ENCODE data around the gene PNP. TPM values are rescaled to one million over a fixed set of nuclear protein-coding genes. Genes with fewer than 3 reads are reported as not detected.
A peak's percentile ranks its signal among the peaks of the same experiment; 100 is the strongest.

The PNP gene
- total and polyA plus RNA-seq, 10 of the 15 experiments (the other 5 are each of a cell fraction or from before 2014, with no cell fraction given) = 103 to 215 (median 138) TPM

- ATAC-seq = no peak; the same call in 1 of the 3 replicates
- intact Hi-C loops (cut with micrococcal nuclease; ENCODE audit: unreplicated experiment) = no loop called here
- ChIA-PET CTCF (interaction anchor here (1.0 to 3.2 kb wide), 4 partner anchors 7 to 53 kb away, joined by 4 to 10 read pairs (median 4); partner anchors contain the start of gene PIP4P1), RAD21 (ENCODE audit: unreplicated experiment) (interaction anchor here (2.4 kb wide), 1 partner anchor 20 kb away, joined by 20 read pairs; no protein-coding TSS in a partner anchor), SMC1A (ENCODE audit: uncharacterized antibody, unreplicated experiment) (interaction anchor here (1.1 kb wide), 1 partner anchor 13 kb away, joined by 3 read pairs; no protein-coding TSS in a partner anchor), POLR2A (interaction anchor here (1.8 to 4.3 kb wide), 2 partner anchors 20 to 23 kb away, joined by 10 to 28 read pairs; no protein-coding TSS in a partner anchor)
- H3K4me3 ChIP-seq = peak overlapping the region; percentile 85
- H3K79me2 ChIP-seq (ENCODE audit: control insufficient read depth, insufficient read depth, low read length) = peaks cover 31% of the 10 kb centered on the region
- peaks cover 0 to 9% of the 10 kb centered on the region in 2 experiments; a peak in 3 of 4 replicates for H3K36me3 ChIP-seq (ENCODE audit: control insufficient read depth in 2 of 2, insufficient read depth in 2 of 2, low read length in 1 of 2)
- H3K4me2 ChIP-seq (ENCODE audit: control insufficient read depth, insufficient read depth) = peak overlapping the region; percentile 88
- no peak for FAIRE-seq
- peaks cover 7% of the 10 kb centered on the region; the same call in 1 of the 2 replicates for H3K4me1 ChIP-seq (ENCODE audit: control insufficient read depth, insufficient read depth, low read length)
- no TSS peak for BruUV-seq (replicated peaks)
- H4K20me1 ChIP-seq (ENCODE audit: control insufficient read depth, insufficient read depth) = no peaks in the 10 kb centered on the region
- no peaks in the 10 kb centered on the region for H3K27me3 ChIP-seq (replicated peaks in 1 of 2; ENCODE audit: control insufficient read depth in 2 of 2, insufficient read depth in 2 of 2, low read length in 1 of 2)
- H3K9me3 ChIP-seq (replicated peaks; ENCODE audit: control insufficient read depth, insufficient read depth, low read length) = no peaks in the 10 kb centered on the region
- TF ChIP-seq GABPA (IDR thresholded peaks at IDR 0.05; ENCODE audit: low read depth) (no peak), NBN (IDR thresholded peaks at IDR 0.05) (no peak)
- WGBS (ENCODE audit: insufficient coverage, insufficient replicate concordance, low lambda C conversion rate, missing lambda C conversion rate) = 24% methylated on average over 16 of the region's 16 CpGs
- DNase-seq (ENCODE audit: low read depth, low spot score) = no peak
- H3K27ac ChIP-seq (ENCODE audit: control insufficient read depth, insufficient read depth) = no peak overlapping the region
- no peak overlapping the region; the same call in 1 of the 2 replicates for H3K9ac ChIP-seq (ENCODE audit: control insufficient read depth, insufficient read depth, low read length)
- H2AFZ ChIP-seq (ENCODE audit: control insufficient read depth, low read depth, low read length) = peak overlapping the region; percentile 83
- in situ Hi-C loops (cut with MboI) = no loop called here
These were observed 403 bp upstream of the PNP start for GRCh38 chr14:20468764-20469241.

DNA sequence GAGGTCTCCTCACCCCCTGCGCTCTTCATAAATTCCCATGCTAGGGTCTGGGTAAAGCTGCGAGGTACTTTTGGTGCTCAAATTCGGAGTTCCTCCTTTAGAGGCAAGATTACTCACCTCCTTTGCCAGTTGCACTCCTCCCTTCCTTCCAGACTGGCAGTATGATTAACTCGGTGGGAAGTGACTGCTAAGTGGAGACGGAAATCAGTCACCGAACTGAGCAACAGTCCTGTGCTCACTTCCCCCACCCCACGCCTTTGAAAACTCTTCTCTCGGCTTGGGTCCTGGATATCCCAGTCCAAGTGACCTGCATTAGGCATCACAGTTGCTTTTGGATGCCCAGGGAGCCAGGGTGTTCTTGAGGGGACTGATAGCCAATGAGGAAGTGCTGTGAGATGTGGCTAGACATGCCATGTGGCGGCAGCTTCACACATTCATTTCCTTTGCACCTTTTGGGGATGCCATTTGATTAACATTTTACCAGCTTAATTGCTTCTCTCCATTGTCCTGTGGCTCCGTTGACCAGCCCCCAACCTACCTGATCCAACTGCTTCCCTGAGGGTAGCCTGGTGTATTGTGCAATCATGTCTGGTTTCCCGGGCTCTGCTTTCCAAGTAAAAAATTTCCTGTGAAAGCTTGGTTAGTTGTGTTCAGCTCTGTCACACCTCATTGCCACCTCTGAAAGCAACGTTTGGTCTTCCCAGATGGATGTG is 840 bp downstream of the PNP start:
- SMC1A ChIA-PET (ENCODE audit: uncharacterized antibody, unreplicated experiment) = interaction anchor here (0.7 to 4.7 kb wide), 5 partner anchors 8 to 143 kb away, joined by 3 to 36 read pairs (median 6); partner anchors contain the start of gene PIP4P1
- peak overlapping the region; percentile 69 for H3K27ac ChIP-seq (ENCODE audit: control insufficient read depth, insufficient read depth)
- POLR2A ChIA-PET = interaction anchor here (0.7 to 4.3 kb wide), 14 partner anchors 8 to 212 kb away, joined by 3 to 28 read pairs (median 4); partner anchors contain the start of genes CCNB1IP1, OSGEP, PIP4P1 and TEP1
- peak; percentile 62 for ATAC-seq
- RAD21 ChIA-PET (ENCODE audit: unreplicated experiment) = interaction anchor here (0.9 to 2.4 kb wide), 10 partner anchors 8 to 142 kb away, joined by 3 to 20 read pairs (median 4); partner anchors contain the start of genes APEX1, OSGEP, PIP4P1 and TEP1
- no peak for DNase-seq (ENCODE audit: low read depth, low spot score)
- H2AFZ ChIP-seq (ENCODE audit: control insufficient read depth, low read depth, low read length) = peak overlapping the region; percentile 83
- no TSS peak for BruUV-seq (replicated peaks)
- no peak for FAIRE-seq
- CTCF ChIA-PET = interaction anchor here (0.6 to 3.2 kb wide), 14 partner anchors 9 to 143 kb away, joined by 3 to 12 read pairs (median 4); partner anchors contain the start of genes APEX1 and PIP4P1
- intact Hi-C loops (cut with micrococcal nuclease; ENCODE audit: unreplicated experiment) (no loop called here), in situ Hi-C loops (cut with MboI) (no loop called here)
- H3K4me3 ChIP-seq = peak overlapping the region; percentile 85
- WGBS (ENCODE audit: insufficient coverage, insufficient replicate concordance, low lambda C conversion rate, missing lambda C conversion rate) = 0% methylated on average over 12 of the region's 12 CpGs
- H3K27me3 ChIP-seq (replicated peaks in 1 of 2; ENCODE audit: control insufficient read depth in 2 of 2, insufficient read depth in 2 of 2, low read length in 1 of 2) = no peaks in the 10 kb centered on the region
- H3K4me2 ChIP-seq (ENCODE audit: control insufficient read depth, insufficient read depth) = peak overlapping the region; percentile 88
- no peaks in the 10 kb centered on the region for H4K20me1 ChIP-seq (ENCODE audit: control insufficient read depth, insufficient read depth)
- H3K9me3 ChIP-seq (replicated peaks; ENCODE audit: control insufficient read depth, insufficient read depth, low read length) = no peaks in the 10 kb centered on the region
- H3K4me1 ChIP-seq (ENCODE audit: control insufficient read depth, insufficient read depth, low read length) = peaks cover 7% of the 10 kb centered on the region; the same call in 1 of the 2 replicates
- H3K36me3 ChIP-seq (ENCODE audit: control insufficient read depth in 2 of 2, insufficient read depth in 2 of 2, low read length in 1 of 2) = peaks cover 5 to 21% of the 10 kb centered on the region in 2 experiments
- H3K9ac ChIP-seq (ENCODE audit: control insufficient read depth, insufficient read depth, low read length) = peak overlapping the region; percentile 83
- peaks cover 31% of the 10 kb centered on the region for H3K79me2 ChIP-seq (ENCODE audit: control insufficient read depth, insufficient read depth, low read length)
- 0 out of 2 replicates have a peak, but pooled peaks have one; percentile 28 for TF ChIP-seq GABPA (IDR thresholded peaks at IDR 0.05; ENCODE audit: low read depth)
- peak; percentile 70 for TF ChIP-seq MXI1 (IDR thresholded peaks at IDR 0.05; ENCODE audit: low read depth, low read length)
- TF ChIP-seq EED (IDR thresholded peaks at IDR 0.05; ENCODE audit: low read depth) = no peak
- no peak for TF ChIP-seq NFXL1 (IDR thresholded peaks at IDR 0.05; ENCODE audit: borderline replicate concordance)
- TF ChIP-seq PBX3 (IDR thresholded peaks at IDR 0.05; ENCODE audit: insufficient replicate concordance, low read depth, low read length) = no peak
- no peak for TF ChIP-seq TCF12 (IDR thresholded peaks at IDR 0.05; ENCODE audit: low read depth, low read length)
- TF ChIP-seq IRF4 (IDR thresholded peaks at IDR 0.05; ENCODE audit: low read depth, low read length) = 0 out of 2 replicates have a peak, but pooled peaks have one; percentile 40
- peak; percentile 9 for TF ChIP-seq MYC (IDR thresholded peaks at IDR 0.05; ENCODE audit: insufficient read depth, insufficient read length, insufficient replicate concordance, low read length, severe bottlenecking)
- TF ChIP-seq ETV6 (conservative IDR thresholded peaks at IDR 0.05 in 1 of 2, IDR thresholded peaks at IDR 0.05 in 1 of 2; ENCODE audit: borderline replicate concordance in 1 of 2, low read depth in 1 of 2) = peak in 1 of 2 experiments; percentile 87; a peak in 2 of 4 replicates
- no peak for TF ChIP-seq NR2C2 (IDR thresholded peaks at IDR 0.05; ENCODE audit: borderline replicate concordance, control insufficient read depth, insufficient read length, low read depth)
